AML-193 (cell line): Measurements from ENCODE around the gene FAXDC2.

ENCODE experiments used
- DNase-seq, 2 experiments: peaks; one replicate each; lab custom pipeline; 2025; lab: John Stamatoyannopoulos, UW

The FAXDC2 gene

GRCh38 chr5:154850255-154851062 is at the start of gene FAXDC2:
Gene FAXDC2, minus strand, starts transcription at chr5:154850603. Its CDS starts 12,425 bp downstream, at chr5:154838178.
- no peak for DNase-seq

- DNase-seq = no peak
Measured at GRCh38 chr5:154900066-154900465, 49.7 kb upstream of the FAXDC2 start.

GRCh38 chr5:154899151-154899816 is 48.9 kb upstream of the FAXDC2 start:
- DNase-seq = no peak

GRCh38 chr5:154898210-154898609 is 47.8 kb upstream of the FAXDC2 start:
- no peak for DNase-seq

GRCh38 chr5:154896562-154897165 is 46.3 kb upstream of the FAXDC2 start:
- no peak for DNase-seq

- DNase-seq = no peak
Measured at GRCh38 chr5:154895606-154896561, 45.5 kb upstream of the FAXDC2 start.

GRCh38 chr5:154893381-154893780 is 43.0 kb upstream of the FAXDC2 start:
- no peak for DNase-seq

- no peak for DNase-seq
Measured at GRCh38 chr5:154892369-154892771, 42.0 kb upstream of the FAXDC2 start.

GRCh38 chr5:154885439-154885838 is 35.0 kb upstream of the FAXDC2 start:
- DNase-seq = peak; percentile 38

- DNase-seq = no peak
Measured at GRCh38 chr5:154884424-154884823, 34.0 kb upstream of the FAXDC2 start.

- no peak for DNase-seq
Measured at GRCh38 chr5:154881986-154882385, 31.6 kb upstream of the FAXDC2 start.

- DNase-seq = no peak
Measured at GRCh38 chr5:154878642-154879335, 28.4 kb upstream of the FAXDC2 start.

- DNase-seq = no peak
Measured at GRCh38 chr5:154873791-154874331, 23.5 kb upstream of the FAXDC2 start.

GRCh38 chr5:154871734-154872133 is 21.3 kb upstream of the FAXDC2 start:
- DNase-seq = no peak

GRCh38 chr5:154868702-154869101 is 18.3 kb upstream of the FAXDC2 start:
- DNase-seq = no peak

GRCh38 chr5:154866841-154867240 is 16.4 kb upstream of the FAXDC2 start:
- DNase-seq = no peak

GRCh38 chr5:154865466-154866184 is 15.2 kb upstream of the FAXDC2 start:
- DNase-seq = no peak

- no peak for DNase-seq
Measured at GRCh38 chr5:154863291-154864080, 13.1 kb upstream of the FAXDC2 start.

GRCh38 chr5:154862766-154863165 is 12.4 kb upstream of the FAXDC2 start:
- DNase-seq = no peak
